ENCODE results near the gene RSAD1.

DNA sequence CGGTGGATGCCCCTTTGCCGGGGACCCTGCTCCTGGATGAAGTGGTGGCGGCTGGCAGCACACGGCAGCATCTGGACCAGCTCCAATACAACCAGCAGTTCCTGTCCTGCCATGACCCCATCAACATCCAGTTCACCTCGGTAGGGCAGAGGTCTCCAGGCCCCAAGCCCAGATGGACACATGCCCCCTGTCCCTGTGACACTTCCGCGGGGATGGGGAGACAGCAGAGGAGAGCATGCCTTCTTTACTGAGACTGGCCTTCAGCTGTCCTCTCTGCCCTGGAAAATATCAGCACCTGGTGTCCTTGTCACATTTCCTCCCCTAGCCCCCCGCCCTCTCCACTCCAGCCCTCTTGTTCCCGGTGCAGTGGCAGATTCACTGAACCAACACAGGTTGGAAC, 16.2 kb upstream of the RSAD1 start:
- TF ChIP-seq, protein P1, sequence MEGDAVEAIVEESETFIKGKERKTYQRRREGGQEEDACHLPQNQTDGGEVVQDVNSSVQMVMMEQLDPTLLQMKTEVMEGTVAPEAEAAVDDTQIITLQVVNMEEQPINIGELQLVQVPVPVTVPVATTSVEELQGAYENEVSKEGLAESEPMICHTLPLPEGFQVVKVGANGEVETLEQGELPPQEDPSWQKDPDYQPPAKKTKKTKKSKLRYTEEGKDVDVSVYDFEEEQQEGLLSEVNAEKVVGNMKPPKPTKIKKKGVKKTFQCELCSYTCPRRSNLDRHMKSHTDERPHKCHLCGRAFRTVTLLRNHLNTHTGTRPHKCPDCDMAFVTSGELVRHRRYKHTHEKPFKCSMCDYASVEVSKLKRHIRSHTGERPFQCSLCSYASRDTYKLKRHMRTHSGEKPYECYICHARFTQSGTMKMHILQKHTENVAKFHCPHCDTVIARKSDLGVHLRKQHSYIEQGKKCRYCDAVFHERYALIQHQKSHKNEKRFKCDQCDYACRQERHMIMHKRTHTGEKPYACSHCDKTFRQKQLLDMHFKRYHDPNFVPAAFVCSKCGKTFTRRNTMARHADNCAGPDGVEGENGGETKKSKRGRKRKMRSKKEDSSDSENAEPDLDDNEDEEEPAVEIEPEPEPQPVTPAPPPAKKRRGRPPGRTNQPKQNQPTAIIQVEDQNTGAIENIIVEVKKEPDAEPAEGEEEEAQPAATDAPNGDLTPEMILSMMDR (IDR thresholded peaks at IDR 0.05; ENCODE audit: insufficient read depth, low read length, poor library complexity, severe bottlenecking): no peak
- no peak for TF ChIP-seq EZH2phosphoT487 (conservative IDR thresholded peaks at IDR 0.05; ENCODE audit: low read length)
